ENCODE data around the gene STAT5B. TPM values are rescaled to one million over a fixed set of nuclear protein-coding genes. Genes with fewer than 3 reads are reported as not detected.
A peak's percentile ranks its signal among the peaks of the same experiment; 100 is the strongest.

Gene STAT5B
- total and polyA plus RNA-seq, 9 of the 15 experiments (the other 6 are each of a cell fraction or from before 2014, with no cell fraction given) = 20.8 to 176 (median 92.4) TPM

DNA sequence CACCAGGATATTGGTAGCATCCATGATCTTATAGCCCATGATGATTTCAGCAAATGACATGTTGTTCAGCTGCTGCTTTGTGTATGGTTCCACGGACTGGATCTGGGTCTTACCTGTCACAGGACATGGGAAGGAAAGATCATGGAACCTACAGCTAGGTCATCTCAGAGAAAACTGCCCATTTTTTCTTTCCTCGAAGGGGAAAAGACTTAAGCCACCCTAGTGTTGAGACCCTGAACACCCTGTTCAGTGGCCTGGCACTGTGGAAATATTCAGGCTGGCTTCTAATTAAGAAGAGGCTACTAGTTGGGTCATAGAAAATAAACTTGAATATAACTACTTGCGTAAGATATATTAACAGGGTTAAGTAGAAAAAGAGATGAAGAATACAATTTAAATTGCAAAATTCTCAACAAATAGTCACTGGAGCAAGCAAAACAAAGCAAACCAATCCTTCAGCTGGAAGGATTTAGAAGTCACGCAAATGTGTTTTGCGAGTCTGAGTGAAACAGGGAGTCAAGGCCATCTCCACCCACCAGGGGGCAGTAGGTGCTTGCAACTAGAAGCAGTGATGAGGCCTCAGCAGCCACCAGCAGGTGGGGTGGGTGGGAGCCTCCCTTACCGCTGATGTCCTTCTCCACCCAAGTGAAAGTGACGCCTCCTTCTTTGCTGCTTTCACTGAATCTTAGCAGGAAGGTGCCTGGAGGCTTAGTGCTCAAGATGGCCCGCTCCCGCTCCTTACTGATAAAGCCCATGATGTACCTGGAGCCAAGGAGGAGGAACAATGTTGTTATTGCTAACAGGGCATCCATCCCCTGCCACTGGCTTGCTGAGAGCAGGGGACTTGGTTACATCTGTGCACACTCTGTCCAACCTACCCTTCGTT is 46.4 kb upstream of the STAT5B start (continued):
- TF ChIP-seq, protein P1, sequence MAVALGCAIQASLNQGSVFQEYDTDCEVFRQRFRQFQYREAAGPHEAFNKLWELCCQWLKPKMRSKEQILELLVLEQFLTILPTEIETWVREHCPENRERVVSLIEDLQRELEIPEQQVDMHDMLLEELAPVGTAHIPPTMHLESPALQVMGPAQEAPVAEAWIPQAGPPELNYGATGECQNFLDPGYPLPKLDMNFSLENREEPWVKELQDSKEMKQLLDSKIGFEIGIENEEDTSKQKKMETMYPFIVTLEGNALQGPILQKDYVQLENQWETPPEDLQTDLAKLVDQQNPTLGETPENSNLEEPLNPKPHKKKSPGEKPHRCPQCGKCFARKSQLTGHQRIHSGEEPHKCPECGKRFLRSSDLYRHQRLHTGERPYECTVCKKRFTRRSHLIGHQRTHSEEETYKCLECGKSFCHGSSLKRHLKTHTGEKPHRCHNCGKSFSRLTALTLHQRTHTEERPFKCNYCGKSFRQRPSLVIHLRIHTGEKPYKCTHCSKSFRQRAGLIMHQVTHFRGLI (CRISPR knock-in tag; IDR thresholded peaks at IDR 0.05) = no peak
- TF ChIP-seq NR4A1 (CRISPR knock-in tag; IDR thresholded peaks at IDR 0.05) = no peak
- 0 out of 2 replicates have a peak, but pooled peaks have one; percentile 45 for TF ChIP-seq NR4A1 (tag; IDR thresholded peaks at IDR 0.05)
- TF ChIP-seq FIP1L1 (IDR thresholded peaks at IDR 0.05; ENCODE audit: low read depth, low read length, poor library complexity, severe bottlenecking) = no peak
- TF ChIP-seq ZNF583 (CRISPR knock-in tag; IDR thresholded peaks at IDR 0.05) = no peak
- TF ChIP-seq, protein P2, sequence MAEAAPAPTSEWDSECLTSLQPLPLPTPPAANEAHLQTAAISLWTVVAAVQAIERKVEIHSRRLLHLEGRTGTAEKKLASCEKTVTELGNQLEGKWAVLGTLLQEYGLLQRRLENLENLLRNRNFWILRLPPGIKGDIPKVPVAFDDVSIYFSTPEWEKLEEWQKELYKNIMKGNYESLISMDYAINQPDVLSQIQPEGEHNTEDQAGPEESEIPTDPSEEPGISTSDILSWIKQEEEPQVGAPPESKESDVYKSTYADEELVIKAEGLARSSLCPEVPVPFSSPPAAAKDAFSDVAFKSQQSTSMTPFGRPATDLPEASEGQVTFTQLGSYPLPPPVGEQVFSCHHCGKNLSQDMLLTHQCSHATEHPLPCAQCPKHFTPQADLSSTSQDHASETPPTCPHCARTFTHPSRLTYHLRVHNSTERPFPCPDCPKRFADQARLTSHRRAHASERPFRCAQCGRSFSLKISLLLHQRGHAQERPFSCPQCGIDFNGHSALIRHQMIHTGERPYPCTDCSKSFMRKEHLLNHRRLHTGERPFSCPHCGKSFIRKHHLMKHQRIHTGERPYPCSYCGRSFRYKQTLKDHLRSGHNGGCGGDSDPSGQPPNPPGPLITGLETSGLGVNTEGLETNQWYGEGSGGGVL (CRISPR knock-in tag; IDR thresholded peaks at IDR 0.05) = no peak
- no peak for TF ChIP-seq ZNF121 (CRISPR knock-in tag; conservative IDR thresholded peaks at IDR 0.05)
- no peak for TF ChIP-seq ERF (CRISPR knock-in tag; IDR thresholded peaks at IDR 0.05)
- peak in 1 of 2 experiments; percentile 64; a peak in 2 of 4 replicates for TF ChIP-seq ARNT (IDR thresholded peaks at IDR 0.05)
- TF ChIP-seq SMC3 (conservative IDR thresholded peaks at IDR 0.05; ENCODE audit: insufficient read depth, low read depth, low read length) = peak; percentile 100
- no peak for TF ChIP-seq GTF2F1 (IDR thresholded peaks at IDR 0.05; ENCODE audit: low read depth, low read length)
- TF ChIP-seq KLF6 (CRISPR knock-in tag; IDR thresholded peaks at IDR 0.05; ENCODE audit: borderline replicate concordance) = peak; percentile 31; the same call in 1 of the 2 replicates
- no peak for TF ChIP-seq TGIF2 (CRISPR knock-in tag; IDR thresholded peaks at IDR 0.05)
- peak; percentile 48; the same call in 1 of the 2 replicates for TF ChIP-seq ARID1B (IDR thresholded peaks at IDR 0.05)
- TF ChIP-seq ZNF24 (IDR thresholded peaks at IDR 0.05) = 0 out of 2 replicates have a peak, but pooled peaks have one; percentile 49
- TF ChIP-seq ZNF695 (CRISPR knock-in tag; IDR thresholded peaks at IDR 0.05) = no peak
- no peak for TF ChIP-seq ZNF224 (CRISPR knock-in tag; IDR thresholded peaks at IDR 0.05)
- no peak for TF ChIP-seq SRSF3 (IDR thresholded peaks at IDR 0.05; ENCODE audit: insufficient read depth, low read length)
- TF ChIP-seq EGR1 (conservative IDR thresholded peaks at IDR 0.05) = 0 out of 2 replicates have a peak, but pooled peaks have one; percentile 9
- TF ChIP-seq ZNF347 (CRISPR knock-in tag; IDR thresholded peaks at IDR 0.05; ENCODE audit: low read depth) = no peak
- TF ChIP-seq, protein P3, sequence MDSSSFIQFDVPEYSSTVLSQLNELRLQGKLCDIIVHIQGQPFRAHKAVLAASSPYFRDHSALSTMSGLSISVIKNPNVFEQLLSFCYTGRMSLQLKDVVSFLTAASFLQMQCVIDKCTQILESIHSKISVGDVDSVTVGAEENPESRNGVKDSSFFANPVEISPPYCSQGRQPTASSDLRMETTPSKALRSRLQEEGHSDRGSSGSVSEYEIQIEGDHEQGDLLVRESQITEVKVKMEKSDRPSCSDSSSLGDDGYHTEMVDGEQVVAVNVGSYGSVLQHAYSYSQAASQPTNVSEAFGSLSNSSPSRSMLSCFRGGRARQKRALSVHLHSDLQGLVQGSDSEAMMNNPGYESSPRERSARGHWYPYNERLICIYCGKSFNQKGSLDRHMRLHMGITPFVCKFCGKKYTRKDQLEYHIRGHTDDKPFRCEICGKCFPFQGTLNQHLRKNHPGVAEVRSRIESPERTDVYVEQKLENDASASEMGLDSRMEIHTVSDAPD (CRISPR knock-in tag; IDR thresholded peaks at IDR 0.05) = no peak
- TF ChIP-seq, protein P4, sequence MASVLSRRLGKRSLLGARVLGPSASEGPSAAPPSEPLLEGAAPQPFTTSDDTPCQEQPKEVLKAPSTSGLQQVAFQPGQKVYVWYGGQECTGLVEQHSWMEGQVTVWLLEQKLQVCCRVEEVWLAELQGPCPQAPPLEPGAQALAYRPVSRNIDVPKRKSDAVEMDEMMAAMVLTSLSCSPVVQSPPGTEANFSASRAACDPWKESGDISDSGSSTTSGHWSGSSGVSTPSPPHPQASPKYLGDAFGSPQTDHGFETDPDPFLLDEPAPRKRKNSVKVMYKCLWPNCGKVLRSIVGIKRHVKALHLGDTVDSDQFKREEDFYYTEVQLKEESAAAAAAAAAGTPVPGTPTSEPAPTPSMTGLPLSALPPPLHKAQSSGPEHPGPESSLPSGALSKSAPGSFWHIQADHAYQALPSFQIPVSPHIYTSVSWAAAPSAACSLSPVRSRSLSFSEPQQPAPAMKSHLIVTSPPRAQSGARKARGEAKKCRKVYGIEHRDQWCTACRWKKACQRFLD (CRISPR knock-in tag; IDR thresholded peaks at IDR 0.05) = no peak
- no peak for TF ChIP-seq TAL1 (IDR thresholded peaks at IDR 0.05)

Measured in K562 (cell line).